Ovary (tissue), 9 donors: Measurements from ENCODE around the gene ALKBH2. TPM values are rescaled to one million over a fixed set of nuclear protein-coding genes. Genes with fewer than 3 reads are reported as not detected.

Experiments
- DNase-seq, 5 donors: peaks; one replicate each; pipeline ENCODE4 v3.0.0-alpha.2; 2019 to 2020
- H3K27ac ChIP-seq, 2 donors: fragments of 200-600 bp; one replicate each; pipeline versions ENCODE4 v1.5.1 to v1.8.0; 2019 to 2022
- H3K27me3 ChIP-seq: fragments of 200-600 bp; one replicate; pipeline ENCODE4 v1.8.0; 2022
- H3K36me3 ChIP-seq: fragments of 200-600 bp; sonication (generic); one replicate; pipeline ENCODE4 v1.5.1; 2019
- H3K4me1 ChIP-seq: one replicate; pipeline ENCODE4 v1.8.1; 2013; ENCODE audit warnings: mild to moderate bottlenecking, moderate library complexity; ENCODE audit not compliant: insufficient read depth
- H3K4me3 ChIP-seq: fragments of 200-600 bp; sonication (generic); one replicate; pipeline ENCODE4 v1.5.1; 2017
- H3K9me3 ChIP-seq, 2 donors: fragments of 200-600 bp in 1 of 2; sonication (generic) in 1 of 2; one replicate each; pipeline versions ENCODE4 v1.5.1 to v1.8.1; 2013 to 2019; ENCODE audit warnings: mild to moderate bottlenecking in 1 of 2, moderate library complexity in 1 of 2
- EP300 ChIP-seq: sonication (generic); formaldehyde crosslinking; IDR thresholded peaks from one replicate; pipeline ENCODE4 v1.6.1; 2017; ENCODE audit warnings: antibody characterized with exemption
- POLR2A ChIP-seq: fragments of 450-650 bp; IDR thresholded peaks from one replicate; pipeline ENCODE4 v1.6.1; 2017; ENCODE audit warnings: antibody characterized with exemption, mild to moderate bottlenecking, moderate library complexity
- WGBS, 3 donors: extraction: QIAGEN DNeasy Blood & Tissue Kit in 1 of 3; methylation state at CpG; one replicate each; pipeline versions ENCODE4 v1.1.5 to v1.1.7; 2013 to 2017; 5-methylcytosine and 5-hydroxymethylcytosine counted together
- intact Hi-C, 4 donors: fragments of 100-400 bp; cut with DNase I; formaldehyde crosslinking; loops; one replicate each; pipeline versions ENCODE4 v1.11.0 to v1.15.1; 2022 to 2023
- polyA plus RNA-seq, 2 donors: library from polyadenylated mRNA; stranded (reverse); fragments of 200-250 nt in 1 of 2; fragments of 350-450 nt in 1 of 2; fragmentation: Illumina TruSeq in 1 of 2; extraction: RNeasy Lipid Tissue Mini Kit (QIAGEN cat#74804) in 1 of 2; gene quantifications; one replicate each; pipeline ENCODE4 v1.2.3, GENCODE V29; 2013 to 2014
- total RNA-seq, 7 donors: library from RNA; depleted of rRNA in 2 of 7; stranded (reverse); fragments of >200 nt in 2 of 7; fragmentation: NEBNext Ultra II Directional in 3 of 7; extraction: Animal tissue kit (Norgen Biotek cat#: 25700) in 3 of 7; gene quantifications; one replicate each; pipeline versions ENCODE4 v1.1.0 to v1.2.4, GENCODE V29; 2016 to 2023
- TF ChIP-seq, protein P1 (sequence below), 3 donors: fragments of 450-650 bp in 2 of 3; fragments of 200-600 bp in 1 of 3; IDR thresholded peaks; one replicate each; pipeline versions ENCODE4 v1.5.1 to v1.8.0; 2016 to 2022; ENCODE audit warnings: antibody characterized with exemption in 3 of 3, mild to moderate bottlenecking in 1 of 3
- donor health status: DM: no; HTN: no; CAD: no; lungs with moderate emphysema.
- donor health status: DM: no; HTN: no; CAD: no.
- donor health status: Bipolar disorder and iron deficiency.
- donor health status: DM: yes; HTN: yes; CAD: no.
- donor health status: DM: no; HTN: no; CAD: no.
- donor health status: DM: yes; HTN: yes; CAD: no.

The ALKBH2 gene
- total and polyA plus RNA-seq, 9 donors: 11.3 to 26.4 (median 21.1) TPM

DNA sequence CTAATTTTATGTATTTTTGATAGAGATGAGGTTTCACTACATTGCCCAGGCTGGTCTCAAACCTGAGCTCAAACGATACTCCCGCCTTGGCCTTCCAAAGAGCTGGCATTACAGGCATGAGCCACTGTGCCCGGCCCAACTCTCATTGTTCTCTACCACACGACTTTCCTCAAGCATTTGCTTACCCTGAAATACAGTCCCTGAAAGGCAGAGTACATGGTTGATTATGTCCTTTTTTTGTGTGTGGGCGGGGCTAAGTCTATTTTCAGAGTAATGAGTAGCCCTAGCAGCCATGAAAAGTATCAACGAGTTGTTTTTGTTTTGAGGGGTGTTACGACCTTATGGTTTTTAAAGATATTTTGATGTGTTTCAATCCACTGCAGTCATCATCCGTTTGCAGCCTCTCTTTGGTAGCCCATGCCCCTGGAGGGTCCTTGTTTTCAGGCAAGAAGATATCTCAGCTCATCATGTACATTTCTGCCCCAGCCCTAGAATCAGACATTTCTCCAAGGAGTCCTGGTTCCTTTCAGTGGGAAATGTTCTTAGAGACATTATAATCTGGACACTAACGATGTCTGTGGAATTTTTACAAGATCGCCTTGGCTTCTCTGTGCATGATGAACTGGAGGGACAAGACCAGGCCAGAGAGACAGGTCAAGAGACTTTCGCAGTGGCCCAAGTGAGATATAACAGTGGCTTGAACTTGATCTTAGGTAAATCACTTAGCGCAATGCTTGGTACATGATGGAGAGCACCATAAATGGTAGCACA is 31.8 kb upstream of the ALKBH2 start:
- no peak for DNase-seq
- no peak overlapping the region for H3K27ac ChIP-seq
- TF ChIP-seq, protein P1, sequence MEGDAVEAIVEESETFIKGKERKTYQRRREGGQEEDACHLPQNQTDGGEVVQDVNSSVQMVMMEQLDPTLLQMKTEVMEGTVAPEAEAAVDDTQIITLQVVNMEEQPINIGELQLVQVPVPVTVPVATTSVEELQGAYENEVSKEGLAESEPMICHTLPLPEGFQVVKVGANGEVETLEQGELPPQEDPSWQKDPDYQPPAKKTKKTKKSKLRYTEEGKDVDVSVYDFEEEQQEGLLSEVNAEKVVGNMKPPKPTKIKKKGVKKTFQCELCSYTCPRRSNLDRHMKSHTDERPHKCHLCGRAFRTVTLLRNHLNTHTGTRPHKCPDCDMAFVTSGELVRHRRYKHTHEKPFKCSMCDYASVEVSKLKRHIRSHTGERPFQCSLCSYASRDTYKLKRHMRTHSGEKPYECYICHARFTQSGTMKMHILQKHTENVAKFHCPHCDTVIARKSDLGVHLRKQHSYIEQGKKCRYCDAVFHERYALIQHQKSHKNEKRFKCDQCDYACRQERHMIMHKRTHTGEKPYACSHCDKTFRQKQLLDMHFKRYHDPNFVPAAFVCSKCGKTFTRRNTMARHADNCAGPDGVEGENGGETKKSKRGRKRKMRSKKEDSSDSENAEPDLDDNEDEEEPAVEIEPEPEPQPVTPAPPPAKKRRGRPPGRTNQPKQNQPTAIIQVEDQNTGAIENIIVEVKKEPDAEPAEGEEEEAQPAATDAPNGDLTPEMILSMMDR (IDR thresholded peaks at IDR 0.05): no peak
- TF ChIP-seq POLR2A (no peak), EP300 (no peak)
- H3K9me3 ChIP-seq: no peaks in the 10 kb centered on the region
- H3K36me3 ChIP-seq: no peaks in the 10 kb centered on the region
- intact Hi-C loops: no loop called here
- no peaks in the 10 kb centered on the region for H3K4me1 ChIP-seq
- no peaks in the 10 kb centered on the region for H3K27me3 ChIP-seq
- no peak overlapping the region for H3K4me3 ChIP-seq
- WGBS, 3 donors: 80 to 81% (median 81%) methylated on average over 12 of the region's 12 CpGs

DNA sequence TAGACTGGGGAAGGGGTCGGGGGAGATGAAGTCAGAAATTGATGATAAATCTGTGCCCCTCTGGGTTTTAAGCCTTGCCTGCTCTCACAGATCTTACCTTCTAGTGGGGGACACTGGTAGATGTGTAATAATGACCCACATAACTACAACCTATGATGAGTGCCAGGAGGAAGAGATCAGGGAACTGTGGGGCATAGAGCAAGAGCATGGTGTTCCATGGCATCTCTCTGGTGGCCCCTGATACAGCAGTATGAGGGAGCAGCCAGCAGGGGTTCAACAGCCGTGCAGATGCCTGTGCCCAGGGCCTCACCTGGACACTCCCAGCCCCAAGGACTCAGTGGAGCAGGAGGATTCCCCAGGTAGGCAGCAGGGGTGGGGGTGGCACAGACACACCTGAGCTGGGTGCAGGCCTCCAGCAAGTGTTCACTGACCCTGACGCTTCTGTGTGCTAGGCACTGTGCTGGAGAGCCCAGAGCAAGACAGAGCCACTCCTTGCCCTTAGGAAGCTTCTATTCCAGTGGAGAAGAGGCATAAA is 28.1 kb upstream of the ALKBH2 start:
- WGBS, 3 donors: 90 to 93% (median 92%) methylated on average over 2 to 3 of the region's 3 CpGs
- Histone ChIP-seq H3K9me3 (no peaks in the 10 kb centered on the region), H3K27me3 (no peaks in the 10 kb centered on the region), H3K4me3 (no peak overlapping the region), H3K36me3 (no peaks in the 10 kb centered on the region), H3K27ac (no peak overlapping the region), H3K4me1 (peaks cover 3% of the 10 kb centered on the region)
- intact Hi-C loops: no loop called here
- DNase-seq: no peak
- TF ChIP-seq, protein P1 (IDR thresholded peaks at IDR 0.05): no peak
- TF ChIP-seq POLR2A (no peak), EP300 (no peak)

DNA sequence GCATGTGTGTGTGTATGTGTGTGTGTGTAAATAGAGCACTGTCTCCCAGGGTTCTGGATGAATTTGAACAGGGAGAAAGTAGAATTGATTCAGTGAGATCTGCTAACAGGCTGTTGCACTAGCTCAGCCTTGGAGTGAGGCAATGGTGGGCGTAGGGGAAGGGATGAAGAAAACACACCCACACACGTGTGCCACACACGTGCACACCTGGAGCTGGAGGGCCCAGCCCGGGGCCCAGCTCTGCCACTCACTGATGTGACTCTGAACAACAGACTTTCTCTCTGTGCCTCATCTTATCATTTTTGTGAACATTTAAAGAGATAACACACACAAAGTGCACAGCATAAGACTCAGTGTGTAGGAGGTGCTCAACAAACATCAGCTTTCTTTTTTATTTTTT is 27.3 kb upstream of the ALKBH2 start:
- Histone ChIP-seq H3K9me3 (no peaks in the 10 kb centered on the region), H3K27me3 (no peaks in the 10 kb centered on the region), H3K4me3 (no peak overlapping the region), H3K27ac (no peak overlapping the region), H3K4me1 (peaks cover 11% of the 10 kb centered on the region), H3K36me3 (no peaks in the 10 kb centered on the region)
- TF ChIP-seq, protein P1 (IDR thresholded peaks at IDR 0.05): no peak
- no peak for TF ChIP-seq POLR2A
- no peak for TF ChIP-seq EP300
- intact Hi-C loops: no loop called here
- DNase-seq: no peak
- 72 to 81% (median 76%) methylated on average over 4 of the region's 4 CpGs for WGBS, 3 donors

DNA sequence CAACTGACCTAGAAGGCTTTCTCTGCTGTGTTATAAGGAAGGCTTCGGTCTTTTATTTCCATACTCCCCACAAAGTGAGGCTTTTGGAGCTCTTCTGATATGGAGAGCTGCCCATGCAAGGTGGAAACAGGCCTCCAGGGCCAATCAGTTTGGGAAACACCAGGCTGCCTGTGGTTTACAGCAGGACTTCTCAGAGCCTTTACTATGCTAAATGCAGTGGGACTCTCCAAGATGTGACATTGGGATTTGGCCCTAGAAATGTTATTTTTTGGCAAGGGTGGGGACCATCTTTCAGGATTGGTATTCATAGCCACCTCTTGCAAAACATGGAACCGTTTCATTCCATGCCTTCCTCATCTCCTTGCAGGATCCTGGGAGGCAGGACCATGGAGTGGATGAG is 26.8 kb upstream of the ALKBH2 start:
- TF ChIP-seq, protein P1 (IDR thresholded peaks at IDR 0.05): no peak
- TF ChIP-seq POLR2A (no peak), EP300 (no peak)
- Histone ChIP-seq H3K27me3 (no peaks in the 10 kb centered on the region), H3K27ac (no peak overlapping the region), H3K36me3 (no peaks in the 10 kb centered on the region), H3K4me3 (no peak overlapping the region), H3K4me1 (peaks cover 12% of the 10 kb centered on the region), H3K9me3 (no peaks in the 10 kb centered on the region)
- no peak for DNase-seq
- intact Hi-C loops: no loop called here
- 68 to 76% (median 69%) methylated on average over 2 of the region's 2 CpGs for WGBS, 3 donors
